ENCODE results near the gene TTC19.

- no peak for TF ChIP-seq CTCF (conservative IDR thresholded peaks at IDR 0.05)
- no peak for TF ChIP-seq ZFX (IDR thresholded peaks at IDR 0.05)
Observed at GRCh38 chr17:15999141-15999973, at the start of gene TTC19, which contains the start of gene ZSWIM7.

All from C4-2B (cell line).